Stimulated activated CD4-positive, alpha-beta T cell treated with anti-CD3 and anti-CD28 coated beads, Interleukin-4, amount 100 ng/mL, for 1 hour (primary cell): Measurements from ENCODE around the gene ACIN1.

Experiments used
- DNase-seq: peaks from one replicate; pipeline ENCODE4 v3.0.0-alpha.2; 2020

ACIN1 gene, protein sequence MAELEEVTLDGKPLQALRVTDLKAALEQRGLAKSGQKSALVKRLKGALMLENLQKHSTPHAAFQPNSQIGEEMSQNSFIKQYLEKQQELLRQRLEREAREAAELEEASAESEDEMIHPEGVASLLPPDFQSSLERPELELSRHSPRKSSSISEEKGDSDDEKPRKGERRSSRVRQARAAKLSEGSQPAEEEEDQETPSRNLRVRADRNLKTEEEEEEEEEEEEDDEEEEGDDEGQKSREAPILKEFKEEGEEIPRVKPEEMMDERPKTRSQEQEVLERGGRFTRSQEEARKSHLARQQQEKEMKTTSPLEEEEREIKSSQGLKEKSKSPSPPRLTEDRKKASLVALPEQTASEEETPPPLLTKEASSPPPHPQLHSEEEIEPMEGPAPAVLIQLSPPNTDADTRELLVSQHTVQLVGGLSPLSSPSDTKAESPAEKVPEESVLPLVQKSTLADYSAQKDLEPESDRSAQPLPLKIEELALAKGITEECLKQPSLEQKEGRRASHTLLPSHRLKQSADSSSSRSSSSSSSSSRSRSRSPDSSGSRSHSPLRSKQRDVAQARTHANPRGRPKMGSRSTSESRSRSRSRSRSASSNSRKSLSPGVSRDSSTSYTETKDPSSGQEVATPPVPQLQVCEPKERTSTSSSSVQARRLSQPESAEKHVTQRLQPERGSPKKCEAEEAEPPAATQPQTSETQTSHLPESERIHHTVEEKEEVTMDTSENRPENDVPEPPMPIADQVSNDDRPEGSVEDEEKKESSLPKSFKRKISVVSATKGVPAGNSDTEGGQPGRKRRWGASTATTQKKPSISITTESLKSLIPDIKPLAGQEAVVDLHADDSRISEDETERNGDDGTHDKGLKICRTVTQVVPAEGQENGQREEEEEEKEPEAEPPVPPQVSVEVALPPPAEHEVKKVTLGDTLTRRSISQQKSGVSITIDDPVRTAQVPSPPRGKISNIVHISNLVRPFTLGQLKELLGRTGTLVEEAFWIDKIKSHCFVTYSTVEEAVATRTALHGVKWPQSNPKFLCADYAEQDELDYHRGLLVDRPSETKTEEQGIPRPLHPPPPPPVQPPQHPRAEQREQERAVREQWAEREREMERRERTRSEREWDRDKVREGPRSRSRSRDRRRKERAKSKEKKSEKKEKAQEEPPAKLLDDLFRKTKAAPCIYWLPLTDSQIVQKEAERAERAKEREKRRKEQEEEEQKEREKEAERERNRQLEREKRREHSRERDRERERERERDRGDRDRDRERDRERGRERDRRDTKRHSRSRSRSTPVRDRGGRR

DNA sequence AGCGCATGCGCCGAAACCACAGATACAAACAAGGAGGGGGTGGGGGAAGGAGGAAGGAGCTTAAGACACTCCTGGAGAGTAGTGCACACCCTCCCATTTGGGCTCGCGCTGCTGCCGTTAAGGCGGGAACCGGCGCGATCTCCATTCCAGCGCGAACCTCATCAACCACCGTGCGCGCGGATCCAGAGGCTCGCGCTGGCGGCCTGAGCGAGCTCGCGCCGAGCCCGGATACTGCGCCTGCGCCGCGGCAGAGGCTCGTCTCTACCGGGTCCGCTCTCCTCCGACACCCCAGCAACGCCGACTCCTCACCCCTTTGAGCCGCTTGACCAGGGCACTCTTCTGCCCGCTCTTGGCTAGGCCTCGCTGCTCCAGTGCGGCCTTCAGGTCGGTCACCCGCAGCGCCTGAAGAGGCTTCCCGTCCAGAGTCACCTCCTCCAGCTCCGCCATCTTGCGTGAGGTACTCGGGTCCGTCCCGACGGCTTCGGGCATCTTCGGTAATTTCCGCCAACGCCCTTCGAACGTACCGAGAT, at the start of gene ACIN1:
Gene ACIN1 (minus strand): TSS at position 471 of the 530 bp plus-strand sequence. CDS start 24 bp downstream, at position 447.
- no peak for DNase-seq

DNA sequence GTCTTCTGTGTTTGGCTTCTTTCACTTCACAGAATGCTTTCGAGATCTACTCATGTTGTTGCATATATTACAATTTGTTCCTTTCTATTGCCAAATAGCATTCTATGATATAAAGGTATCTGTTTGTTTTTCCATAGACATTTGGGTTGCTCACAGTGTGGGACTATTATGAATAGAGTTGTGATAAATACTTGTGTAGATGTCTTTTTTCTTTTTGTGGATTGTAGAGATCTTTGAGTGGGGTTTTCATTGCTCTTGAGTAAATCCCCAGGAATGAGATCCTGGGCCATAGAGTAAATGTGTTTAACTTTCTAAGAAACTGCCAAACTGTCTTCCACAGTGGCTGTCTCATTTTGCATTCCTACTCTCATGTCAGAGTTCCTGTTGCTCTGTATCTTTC, 49.0 kb upstream of the ACIN1 start:
- no peak for DNase-seq

DNA sequence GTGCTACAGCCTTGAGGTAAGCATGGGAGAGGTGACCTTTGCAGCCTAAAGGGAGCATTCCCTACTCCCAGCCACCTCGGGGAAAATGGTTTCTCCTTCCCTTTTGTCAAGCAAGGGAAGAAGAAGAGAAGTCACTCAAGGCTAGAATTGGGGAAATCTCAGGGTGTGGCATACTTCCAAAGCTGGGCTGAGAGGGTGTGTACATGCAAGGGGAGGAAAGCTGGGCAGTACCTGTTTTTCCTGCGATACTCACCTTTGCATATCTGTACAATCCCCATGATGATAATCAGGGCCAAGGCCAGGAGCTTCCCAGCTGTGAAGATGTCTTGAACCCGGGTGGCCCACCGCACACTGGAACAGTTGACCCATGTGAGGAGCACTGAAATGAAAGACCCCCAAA, 47.9 kb upstream of the ACIN1 start:
- no peak for DNase-seq

DNA sequence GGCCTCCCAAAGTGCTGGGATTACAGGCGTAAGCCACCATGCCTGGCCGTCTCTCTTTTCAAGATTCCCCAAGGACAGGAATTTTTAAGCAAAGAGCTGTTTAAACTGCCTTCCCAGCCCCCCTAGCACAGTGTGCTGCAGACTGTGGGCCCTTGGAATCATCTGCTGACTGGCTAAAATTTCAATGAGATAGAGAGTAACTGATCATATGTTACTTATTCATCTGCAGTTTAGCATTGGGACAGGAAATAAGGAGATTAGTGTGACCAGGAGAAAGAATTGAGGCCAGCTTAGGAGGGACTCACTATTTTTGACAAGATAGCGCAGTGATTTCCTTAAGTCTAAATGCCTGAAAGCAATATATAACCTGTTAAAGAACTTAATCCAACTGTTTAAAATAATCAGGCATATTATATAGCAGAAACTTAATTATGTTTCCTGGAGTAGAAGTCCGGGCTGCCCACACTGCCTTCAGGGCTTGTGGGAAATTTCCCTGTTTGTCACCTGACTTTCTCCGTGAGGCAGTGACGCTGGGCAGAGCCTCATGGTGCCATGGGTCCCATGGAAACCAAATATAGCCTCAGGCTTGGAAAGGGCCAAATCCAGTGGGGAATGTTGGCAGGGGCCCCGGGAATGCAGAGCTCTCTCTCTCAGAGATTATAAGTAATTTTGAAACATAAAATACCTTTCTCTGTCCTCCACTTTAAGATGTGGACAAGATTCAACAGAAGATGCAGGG, 46.9 kb upstream of the ACIN1 start:
- no peak for DNase-seq

DNA sequence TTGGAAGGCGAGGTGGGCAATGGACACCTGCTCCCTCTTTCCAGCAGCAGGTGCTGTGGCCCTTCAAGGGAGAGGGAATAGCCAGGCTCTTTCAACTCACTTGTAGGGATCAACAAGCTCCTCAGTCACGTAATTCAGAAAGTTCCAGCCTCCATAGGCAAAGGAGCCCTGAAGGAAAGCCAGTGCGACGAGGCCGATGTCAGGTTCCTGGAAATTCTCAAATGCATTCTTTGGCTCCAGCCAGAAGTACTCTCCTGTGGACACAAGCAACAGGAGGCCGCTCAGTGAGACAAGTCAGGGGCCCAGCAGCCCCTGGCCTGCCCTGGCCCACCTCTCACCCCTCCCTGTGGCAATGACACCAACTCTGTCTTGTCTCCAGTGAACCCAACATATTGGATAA, 45.4 kb upstream of the ACIN1 start:
- no peak for DNase-seq

DNA sequence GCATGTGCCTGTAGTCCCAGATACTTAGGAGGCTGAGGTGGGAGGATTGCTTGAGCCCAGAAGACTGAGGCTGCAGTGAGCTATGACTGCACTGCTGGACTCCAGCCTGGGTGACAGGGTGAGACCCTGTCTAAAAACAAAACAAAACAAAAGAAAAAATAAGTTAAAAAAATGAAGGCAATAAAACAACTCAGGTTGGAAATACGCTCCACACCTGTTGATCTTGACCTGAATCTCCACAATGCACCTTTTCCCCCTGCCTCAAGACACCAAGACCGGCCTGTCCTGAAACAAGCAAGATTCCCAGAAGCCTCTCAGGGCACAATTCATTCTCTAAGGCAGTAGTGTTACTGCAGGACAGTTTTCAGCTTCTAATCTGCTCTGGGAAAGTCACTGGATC, 44.9 kb upstream of the ACIN1 start:
- no peak for DNase-seq

DNA sequence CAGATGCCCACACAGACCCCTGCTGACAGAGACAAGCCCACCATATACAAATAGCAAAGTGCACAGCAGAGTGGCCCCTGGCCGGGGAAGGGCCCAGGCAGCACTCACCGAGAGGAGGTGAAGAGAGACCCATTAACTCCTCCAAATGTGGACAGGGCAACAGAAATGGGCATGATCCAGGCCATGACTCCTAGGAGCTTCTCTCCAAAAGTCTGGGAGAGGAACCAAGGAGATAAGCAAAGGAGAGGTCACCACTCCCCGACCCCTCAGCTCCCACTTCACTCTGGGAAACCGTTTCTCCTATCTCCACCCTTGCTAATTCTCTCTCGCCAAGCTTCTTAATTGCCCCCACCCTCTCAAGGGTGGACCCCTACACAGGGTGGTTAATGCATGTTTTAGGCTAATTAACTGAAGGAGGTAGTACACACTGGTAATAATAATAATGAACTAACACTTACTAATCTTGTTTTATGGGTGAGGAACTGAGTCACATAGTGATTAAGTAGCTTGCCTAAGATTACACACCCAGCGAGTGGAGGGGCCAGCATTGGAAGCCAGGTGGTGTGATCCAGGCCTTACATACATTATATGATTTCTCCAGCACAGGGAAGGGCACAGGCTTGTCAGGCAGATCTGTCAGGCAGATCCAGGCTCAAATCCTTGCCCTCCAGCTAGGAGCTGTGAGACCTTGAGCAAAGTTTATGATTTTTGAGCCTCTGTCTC, 43.0 kb upstream of the ACIN1 start:
- no peak for DNase-seq

DNA sequence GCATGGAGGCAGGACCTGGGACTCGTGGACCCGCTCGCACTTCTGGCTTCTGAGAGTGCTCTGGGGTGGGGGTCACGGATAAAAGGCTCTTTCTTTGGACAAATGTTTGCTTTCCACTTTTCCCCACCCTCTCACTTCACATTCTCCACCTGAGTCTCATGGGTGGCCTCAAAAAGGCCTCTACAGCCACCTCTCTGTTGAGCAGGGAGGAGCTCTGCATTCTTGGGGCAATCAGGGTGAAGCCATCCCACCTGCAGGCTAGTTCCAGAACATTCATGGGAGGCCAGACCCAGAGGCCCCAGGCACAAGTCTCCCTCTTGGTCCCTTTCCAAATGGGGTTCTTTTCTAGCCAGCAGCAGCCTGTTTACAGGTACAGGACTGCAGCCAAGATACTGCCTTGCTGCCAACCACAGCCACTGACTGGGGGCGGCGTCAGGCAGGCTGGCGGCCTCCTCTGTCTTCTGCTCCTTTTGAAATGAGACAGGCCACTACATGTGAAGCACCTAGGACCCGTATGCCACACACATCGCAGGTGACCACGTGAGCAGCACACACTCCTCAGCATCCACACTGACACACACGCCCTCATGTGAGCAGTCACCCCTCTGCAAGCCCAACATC, 42.4 kb upstream of the ACIN1 start:
- no peak for DNase-seq

DNA sequence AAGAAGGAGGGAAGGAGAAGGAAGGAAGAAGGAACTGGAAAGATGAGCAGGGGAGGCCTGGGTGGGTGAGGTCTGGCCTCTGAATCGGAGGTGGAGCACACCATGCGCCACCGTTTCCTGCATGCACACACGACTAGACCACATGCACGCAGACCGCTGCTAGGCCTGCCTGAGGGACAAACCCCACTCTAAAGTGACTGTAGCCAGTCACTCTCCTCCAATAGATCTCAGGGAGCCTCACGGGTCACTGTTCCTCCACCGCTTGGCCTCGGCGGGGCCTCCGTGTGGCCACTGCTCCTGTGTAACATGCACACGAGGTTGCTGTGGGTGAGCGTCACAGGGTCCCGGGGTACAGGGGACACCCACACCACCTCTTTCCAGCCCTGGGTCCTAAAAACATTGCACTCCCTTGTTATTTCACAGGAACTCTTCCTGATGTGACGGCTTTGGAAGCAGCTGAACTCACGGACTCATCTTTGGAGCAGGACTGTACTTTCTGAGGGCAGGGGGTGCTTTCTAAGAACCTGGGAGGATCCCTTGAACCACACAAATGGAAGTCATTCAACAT, 41.7 kb upstream of the ACIN1 start:
- DNase-seq, result no peak

DNA sequence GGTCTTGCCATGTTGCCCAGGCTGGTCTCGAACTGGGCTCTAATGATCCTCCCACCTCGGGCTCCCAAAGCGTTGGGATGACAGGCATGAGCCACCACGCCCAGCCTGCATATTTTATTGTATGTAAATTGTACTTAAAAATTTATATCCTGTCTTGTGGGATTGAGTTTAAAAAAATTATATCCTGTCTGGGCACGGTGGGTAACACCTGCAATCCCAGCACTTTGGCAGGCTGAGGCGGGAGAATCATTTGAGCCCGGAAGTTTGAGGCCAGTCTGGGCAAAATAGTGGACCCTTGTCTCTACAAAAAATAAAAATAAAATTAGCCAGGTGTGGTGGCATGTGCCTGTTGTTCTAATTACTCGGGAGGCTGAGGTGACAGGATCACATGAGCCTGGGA, 38.0 kb upstream of the ACIN1 start:
- no peak for DNase-seq

DNA sequence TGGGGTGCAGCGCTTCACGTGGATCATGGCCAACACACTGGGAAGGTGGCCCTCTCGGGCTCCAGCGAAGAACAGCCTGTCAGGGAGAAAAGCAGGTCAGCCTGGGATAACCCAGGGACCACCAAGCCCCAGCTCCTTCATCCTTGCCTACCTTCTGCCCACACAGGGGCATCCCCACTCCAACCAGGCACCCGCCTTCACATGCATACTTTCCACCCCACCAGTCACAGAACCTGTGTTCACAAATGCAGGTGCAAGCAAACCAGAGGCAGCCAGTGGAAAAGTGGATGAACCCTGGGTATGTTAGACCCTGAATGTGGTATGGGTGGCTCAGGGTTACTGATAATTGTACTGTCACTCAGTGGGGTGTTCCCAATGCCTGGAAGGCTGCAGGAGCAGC, 36.5 kb upstream of the ACIN1 start:
- DNase-seq, result no peak

DNA sequence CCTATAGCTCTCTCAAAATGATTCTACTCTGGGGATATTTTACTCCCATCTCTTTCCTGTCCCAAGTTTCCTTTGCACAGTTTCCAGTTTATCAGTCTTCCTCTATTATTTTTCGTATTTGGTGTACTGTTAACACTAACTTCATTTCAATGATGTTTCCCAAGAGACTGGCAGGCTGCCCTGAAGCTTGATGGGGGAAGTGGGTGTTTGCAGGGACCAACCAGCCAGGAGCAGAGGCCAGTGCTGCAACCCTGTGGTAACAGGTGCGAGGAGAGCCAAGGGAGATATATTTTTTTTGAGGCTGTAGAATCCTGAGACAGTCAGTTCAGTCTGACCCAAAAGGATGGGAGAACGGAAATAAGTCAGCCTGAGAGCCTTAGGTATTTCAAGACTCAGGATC, 35.9 kb upstream of the ACIN1 start:
- no peak for DNase-seq

DNA sequence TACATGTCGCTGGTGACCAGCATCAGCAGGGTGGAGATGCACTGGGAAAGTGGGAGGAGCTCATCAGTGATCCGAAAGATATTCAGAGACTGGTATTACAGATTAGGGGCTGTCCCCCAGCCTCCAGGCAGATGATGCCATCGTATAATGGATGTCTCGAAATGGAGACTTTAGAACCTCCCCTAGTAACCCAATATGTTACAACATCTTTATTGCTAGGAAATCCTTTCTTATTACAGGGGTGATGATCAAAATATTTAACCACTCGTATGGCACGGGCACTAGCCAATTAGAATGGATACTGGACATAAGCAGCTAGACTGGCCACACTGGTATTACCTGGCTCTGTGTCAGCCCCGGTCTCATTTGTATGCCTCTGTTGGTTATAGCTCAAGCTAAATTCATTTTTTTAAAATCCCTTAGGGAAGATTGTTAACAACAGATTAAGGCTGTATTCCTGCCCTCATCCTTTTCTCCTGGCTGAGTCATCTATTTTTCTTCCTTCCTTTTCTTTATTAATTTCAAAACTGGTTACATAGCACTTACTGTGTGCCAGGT, 34.9 kb upstream of the ACIN1 start:
- DNase-seq, result no peak

DNA sequence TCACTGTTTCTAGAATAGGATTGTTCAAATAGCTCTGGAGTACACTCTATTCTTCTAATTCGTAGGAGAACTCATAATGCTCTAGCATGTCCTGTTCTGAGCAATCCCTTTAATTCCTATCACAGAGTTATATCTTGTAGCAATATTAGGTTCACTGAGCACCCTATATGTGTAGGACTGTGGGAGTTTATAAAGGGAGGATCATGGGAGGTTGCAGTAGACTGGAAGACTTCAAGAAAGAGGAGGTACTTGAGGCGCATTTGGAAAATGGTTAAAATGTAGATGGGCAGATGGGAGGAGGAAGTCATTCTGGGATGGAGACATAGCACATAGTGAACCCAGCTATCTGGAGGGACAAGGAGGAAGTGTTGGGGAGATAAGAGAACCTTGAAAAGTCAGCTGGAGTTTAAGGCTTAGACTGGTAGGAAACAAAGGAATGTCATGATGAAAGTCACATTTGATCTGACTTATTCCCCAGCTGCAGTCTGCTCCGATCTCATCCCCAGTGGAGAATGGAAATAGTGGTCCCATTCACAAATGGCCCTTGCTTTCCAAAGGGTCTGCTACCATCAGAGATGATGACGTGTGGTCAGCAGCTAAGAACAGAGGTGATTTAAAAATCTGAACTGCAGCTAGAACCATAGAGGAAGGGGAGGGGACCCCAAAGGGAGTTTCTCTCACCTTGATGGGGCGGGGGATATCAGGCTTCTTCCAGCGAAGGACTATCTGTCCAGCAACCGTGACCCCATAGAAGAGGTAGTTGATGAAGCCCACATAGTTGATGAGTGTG, 34.2 kb upstream of the ACIN1 start:
- DNase-seq, result no peak

DNA sequence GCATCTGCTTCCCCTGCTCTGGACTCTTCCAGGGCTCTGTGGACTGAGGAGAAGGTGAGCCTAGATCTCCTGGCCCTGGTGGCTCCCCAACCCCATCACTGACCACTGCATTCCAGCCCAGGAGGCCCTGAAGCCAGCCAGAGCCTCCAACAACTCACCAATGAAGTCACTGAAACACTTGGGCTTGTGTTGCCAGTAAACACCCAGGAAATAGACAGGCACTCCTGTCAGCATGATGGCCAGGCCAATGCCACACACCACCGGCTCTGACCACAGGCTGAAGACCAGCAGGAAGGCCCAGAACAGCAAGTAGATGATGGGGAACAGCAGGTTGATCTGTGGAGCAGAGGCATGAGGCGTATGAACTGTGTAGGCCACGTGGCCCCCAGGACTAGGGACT, 32.9 kb upstream of the ACIN1 start:
- DNase-seq, result no peak

DNA sequence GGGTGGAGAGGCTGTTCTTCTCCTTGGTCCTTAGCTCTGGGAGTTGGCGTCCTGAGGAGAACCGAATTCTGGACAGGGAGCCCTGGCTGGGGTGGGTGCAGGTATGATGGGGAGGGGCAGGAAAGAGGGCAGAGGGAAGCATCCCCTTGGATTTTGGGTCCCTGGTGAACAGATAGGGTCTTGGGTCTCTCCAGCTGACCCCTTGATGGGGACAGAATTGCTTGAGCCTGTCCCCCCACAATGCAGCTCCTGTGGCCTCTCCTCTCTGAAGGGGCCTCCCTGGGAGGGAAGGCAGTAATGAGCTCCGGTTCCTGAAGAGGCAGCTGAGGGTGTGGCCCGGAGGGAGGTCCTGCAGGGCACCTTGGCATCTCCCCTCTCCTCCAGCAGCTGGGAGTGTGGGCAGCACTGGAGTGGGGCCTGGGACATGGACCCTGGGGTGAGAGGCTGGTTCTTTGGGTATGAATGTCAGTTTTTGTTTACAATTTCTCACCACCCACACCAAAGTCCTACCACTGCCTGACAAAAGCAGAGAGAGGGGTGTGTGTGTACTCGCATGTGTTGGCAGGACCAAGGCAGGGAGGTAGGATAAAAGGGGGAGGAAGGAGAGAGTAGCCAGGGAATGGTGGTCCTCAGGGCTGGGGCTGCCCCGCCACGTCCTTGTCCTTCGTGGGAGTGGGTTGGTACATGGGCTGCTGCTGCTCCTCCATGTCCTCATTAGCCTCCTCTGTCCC, 31.8 kb upstream of the ACIN1 start:
- no peak for DNase-seq

DNA sequence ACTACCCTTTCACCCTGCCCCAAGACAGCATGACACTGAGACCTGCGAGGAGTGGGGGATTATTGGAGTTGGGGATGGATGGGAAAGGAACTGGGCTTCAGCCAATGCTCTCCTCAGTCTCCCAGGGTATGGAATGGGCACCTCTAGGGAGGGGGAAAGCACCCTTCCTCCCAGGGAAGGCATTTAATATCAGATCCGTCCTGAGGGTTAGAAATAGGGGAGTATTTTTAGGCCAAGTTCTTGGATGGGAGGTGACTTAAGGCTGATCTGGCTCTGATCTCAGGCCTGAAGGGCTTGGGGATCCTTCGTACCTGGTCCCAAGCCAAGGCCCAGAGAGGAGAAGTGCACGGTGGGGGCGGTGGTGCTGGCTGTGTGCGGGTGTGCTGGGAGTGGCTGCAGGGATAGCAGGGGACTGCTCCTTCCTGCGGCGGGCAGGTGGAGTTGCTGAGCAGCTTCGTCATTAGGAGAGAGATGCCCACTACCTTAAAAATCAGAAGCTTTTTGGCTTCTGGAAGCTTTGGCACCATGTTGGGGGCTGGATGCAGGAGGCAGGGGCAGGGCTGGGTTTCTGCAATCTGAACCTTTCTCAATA, 31.1 kb upstream of the ACIN1 start:
- no peak for DNase-seq

DNA sequence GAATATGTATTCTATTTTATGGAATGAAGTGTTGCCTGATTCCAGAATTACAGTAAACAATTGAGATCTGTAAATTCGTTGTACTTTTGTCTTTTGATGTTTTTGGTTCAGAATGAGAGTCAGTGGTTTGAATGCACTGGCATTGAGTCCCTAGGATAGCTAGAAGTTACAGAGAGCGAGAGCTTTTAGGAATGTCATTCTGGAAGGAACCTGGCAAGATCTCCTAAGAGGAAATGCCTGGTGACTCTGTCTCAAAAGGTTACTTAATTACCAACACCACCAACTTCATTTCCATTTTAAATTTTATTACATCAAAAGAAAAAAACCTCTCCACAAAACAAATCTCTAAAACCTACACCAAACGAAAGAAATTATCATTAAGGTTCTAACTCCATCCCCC, 30.1 kb upstream of the ACIN1 start:
- no peak for DNase-seq
